Measurements from ENCODE around the gene PRTG. TPM values are rescaled to one million over a fixed set of nuclear protein-coding genes. Genes with fewer than 3 reads are reported as not detected.

Gene PRTG
- total RNA-seq: 1.6 and 2.4 TPM in 2 replicates

GRCh38 chr15:55742927-55743728 is at the start of gene PRTG:
TSS of gene PRTG (minus strand) at chr15:55743152. CDS start at chr15:55742931, 221 bp downstream.

GRCh38 chr15:55588070-55588814 is 154.7 kb downstream of the PRTG start, which contains the start of gene PYGO1:
TSS of gene PYGO1 (minus strand) at chr15:55588345. CDS start at chr15:55587883, 462 bp downstream.

Other genes with a start within 250 kb of the PRTG start
- 0.92 and 1.3 TPM in 2 replicates for gene DNAAF4, start 234.9 kb downstream of the PRTG start, total RNA-seq
- 6.8 and 8.6 TPM in 2 replicates for gene PYGO1, start 154.8 kb downstream of the PRTG start, total RNA-seq

All from smooth muscle cell of bladder (primary cell).